Activated naive CD8-positive, alpha-beta T cell treated with anti-CD3 and anti-CD28 coated beads, Interleukin-2, amount 50 U/mL, for 16 hours (primary cell): ENCODE measurements around the gene MEN1.

Experiments
- DNase-seq: peaks from one replicate; pipeline ENCODE4 v3.0.0-alpha.2; 2020; ENCODE audit warnings: low read depth, low spot score

MEN1 gene

DNA sequence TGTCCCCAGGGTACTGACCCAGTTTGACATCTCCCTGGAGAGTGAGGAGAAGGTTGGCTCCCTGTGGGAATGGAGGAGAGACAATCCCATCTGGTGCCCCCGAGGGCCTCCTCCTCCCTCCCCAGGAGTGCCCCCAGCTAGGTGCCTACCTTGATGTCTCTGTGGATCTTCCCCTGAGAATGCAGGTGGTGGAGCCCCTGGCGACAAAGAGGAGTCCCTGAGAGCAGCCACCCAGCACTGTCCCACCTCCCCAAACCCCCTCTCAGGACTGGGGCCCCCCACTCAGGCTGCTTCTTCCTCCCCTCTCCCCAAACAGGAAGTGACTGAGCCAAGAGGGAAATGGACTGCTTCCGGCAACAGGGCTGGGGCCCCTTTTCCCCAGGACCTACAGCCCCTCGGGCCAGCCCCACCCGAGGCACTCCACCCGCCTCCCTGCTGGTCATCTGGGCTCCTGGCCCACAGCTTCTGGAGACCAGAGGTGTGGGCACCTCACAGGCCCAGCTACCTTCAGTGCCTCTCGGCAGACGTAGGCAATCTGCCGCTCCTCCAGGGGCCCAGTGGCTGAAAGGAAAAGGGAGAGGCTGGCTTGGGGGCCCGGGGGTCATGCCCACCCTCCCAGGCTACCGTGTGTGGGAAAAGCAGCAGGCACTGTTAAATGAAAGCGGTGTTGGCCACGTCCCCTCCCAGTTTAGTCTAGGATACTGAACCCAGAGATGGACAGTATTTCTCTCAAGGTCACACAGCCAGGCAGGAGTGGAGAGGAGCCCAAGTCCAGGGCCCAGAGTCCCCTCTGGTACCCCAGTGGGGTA, 8.6 kb downstream of the MEN1 start:
- no peak for DNase-seq

DNA sequence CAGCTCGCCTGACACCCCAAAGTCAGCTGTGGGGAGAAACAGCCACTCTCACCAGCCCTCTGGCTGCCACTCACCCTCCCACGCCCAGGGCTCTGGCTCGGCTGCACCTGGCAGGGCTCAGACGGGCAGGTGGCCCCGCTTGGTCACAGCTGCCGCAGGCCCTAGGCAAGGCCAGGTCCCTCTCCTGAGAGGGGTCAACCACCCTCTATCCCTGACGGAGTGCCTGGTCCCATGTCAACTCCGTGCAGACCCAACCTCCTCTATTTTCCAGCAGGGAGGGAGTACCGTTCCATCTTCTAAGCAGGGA, 9.2 kb downstream of the MEN1 start:
- no peak for DNase-seq

DNA sequence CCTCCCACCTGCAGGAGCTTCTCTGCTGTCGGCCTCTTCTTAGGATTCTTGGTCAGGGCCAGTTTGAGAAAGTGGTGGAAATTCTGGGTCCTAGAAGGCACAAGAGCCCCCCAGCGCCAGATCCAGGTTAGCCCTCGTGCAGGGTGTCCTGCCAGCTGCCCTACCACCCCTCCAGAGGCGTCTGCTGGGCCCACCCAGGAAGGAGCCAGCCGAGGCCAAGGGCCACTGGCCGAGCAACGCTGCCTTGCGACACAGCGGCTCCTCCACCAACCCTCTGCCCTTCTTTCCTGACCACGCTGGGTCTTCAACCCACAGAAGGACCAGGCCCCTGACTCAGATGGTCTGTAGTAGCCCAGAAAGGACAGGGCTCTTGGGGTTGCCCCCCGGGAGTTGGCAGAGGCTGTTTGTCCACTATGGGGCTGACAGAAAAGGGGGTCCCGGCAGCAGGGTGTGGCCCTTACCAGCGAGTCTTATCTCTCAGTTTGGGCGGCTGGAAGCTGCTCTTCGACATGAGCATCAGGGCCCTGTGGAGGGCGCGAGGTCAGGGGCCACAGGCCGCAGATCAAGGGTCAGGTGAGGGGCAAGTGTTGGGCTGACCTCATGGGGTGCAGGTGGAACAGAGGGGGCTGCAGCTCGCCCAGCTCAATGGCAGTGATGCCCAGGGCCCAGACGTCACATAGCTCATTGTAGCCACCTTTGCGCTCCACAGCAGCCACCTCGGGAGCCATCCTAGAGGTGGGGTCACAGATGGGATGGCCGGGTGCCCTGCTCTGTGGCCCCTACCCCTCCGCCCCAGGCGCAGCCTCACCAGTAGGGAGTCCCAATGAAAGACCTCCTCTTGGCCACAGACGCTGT, 9.8 kb downstream of the MEN1 start:
- no peak for DNase-seq

DNA sequence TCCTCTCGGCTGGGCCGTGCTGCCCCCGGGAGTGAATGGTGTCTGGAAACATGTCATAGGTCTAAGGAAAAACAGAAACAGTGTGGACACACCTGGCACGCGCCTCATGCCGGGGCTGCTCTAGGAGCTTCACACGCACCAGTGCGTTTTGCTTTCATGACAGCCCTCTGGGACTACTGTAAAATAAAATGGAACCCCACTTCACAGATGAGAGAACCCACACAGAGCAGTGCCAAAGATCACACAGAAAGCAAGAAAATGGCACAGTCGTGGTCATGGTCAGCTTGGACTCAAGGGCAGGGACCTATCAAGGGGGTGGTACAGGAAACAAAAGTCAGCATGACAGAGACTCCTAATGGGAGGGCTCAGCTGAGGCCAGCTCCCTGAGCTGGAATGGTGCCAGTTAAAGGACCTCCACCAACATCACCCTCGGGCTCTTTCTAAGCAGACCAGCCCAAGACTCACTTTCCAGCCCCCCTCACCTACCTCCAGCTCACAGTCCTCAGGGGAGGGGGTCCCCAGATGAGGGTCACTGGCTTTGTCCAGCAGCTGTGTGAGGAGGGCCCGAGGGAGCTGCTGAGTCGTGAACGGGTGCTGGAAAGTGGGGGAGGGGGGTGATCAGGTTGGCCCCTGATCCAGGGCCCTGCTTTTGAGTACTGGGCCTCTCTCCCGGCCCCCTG, 10.6 kb downstream of the MEN1 start:
- no peak for DNase-seq

DNA sequence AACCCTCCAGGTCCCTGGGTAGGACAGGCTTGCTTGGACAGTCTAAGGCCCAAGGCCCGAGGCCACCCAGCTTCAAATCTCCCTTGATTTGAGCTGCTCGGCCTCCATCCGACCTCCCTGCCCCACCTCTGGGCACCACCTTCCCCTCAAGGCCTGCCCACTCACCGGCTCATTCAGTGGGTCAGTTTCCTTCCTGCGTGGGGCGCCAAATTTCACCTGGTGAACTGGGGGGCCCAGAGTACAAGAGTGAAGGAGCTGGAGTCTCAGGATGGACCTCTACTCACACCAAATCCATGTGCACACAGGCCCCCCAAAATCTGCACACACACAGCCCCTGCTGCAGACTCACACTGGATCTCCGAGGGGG, 11.1 kb downstream of the MEN1 start:
- DNase-seq: no peak

DNA sequence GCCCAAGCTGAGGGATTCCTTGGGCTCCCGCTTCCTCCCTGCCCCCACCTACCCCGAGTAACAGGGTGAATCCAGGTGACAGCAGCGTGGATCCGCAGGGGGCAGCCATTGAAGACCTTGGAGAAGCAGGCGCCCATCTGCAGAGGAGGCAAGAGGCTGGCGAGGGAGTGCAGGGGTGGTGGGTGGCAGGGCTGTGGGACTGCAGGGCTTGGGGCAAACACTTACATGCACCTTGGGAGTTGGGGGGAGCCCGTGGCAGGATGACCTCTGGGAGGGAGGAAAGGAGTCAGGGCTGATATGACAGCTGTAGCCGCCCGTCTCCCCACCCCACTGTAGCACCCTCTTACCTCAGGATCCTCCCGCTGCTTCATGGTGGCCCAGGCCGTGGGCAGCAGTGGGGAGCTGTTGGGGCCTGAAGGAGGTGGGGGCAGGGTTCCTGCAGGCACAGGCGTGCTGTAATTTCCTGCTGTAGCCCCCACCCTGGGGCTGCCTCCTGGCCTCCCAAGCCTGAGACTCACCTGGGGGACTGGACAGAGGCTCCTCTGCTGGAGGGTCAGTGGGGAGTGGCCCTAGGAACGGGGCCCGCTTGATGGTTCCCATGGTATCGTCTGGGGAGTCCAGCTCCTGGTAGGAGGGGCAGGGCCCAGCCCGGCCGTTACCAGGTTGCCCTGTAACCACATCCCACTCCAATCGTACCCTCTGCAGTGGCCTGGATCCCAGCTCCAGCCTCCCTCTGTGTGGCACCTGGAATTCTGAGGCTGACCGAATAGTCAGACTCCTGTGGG, 13.4 kb downstream of the MEN1 start:
- no peak for DNase-seq

DNA sequence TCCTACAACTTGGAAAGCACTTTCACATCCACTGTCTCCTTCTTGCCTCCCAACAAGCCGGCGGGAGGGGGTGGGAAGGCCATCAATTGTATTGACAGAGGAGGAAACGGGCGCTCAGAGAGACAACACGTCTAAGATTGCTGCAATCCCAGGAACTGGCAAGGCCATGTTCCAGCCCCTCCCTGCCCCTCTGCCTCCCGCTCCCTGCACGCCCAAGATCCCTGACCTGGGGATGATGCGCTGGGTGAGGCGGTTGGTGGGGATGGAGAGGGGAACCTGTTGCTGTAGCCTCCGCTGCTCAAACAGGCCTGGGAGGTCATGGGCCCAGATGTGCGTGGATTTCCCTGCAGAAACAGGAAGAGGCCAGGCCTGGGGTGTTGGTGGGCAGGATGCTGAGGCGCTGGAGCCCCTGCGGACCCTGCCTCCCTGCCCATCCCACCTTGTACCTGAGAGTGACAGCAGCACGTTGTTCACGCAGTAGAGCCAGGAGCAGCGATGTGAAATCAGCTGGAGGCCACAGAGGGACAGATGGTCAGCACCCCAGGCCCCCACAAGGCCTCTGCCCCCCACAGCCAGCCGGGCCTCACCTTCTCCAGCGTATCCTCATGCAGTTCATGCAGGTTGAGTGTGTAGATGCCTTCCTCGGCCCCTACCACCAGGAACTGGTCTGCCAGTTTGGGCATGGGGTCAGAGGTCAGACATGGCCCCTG, 14.1 kb downstream of the MEN1 start:
- no peak for DNase-seq

DNA sequence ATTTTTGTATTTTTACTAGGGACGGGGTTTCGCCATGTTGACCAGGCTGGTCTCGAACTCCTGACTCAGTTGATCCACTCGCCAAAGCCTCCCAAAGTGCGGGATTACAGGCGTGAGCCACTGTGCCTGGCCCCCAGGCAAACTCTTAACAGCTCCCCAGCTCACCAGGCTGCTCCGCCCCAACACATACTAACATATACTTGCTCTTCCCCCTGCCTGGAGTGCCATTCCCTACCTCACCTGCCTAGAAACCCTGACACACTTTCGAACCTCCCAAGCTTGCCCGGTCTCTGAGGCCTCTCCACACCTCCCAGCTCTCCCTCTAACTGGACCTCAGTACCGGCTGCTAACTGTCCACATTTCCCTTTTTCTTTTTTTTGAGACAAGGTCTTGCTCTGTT, 15.8 kb downstream of the MEN1 start:
- DNase-seq: no peak

DNA sequence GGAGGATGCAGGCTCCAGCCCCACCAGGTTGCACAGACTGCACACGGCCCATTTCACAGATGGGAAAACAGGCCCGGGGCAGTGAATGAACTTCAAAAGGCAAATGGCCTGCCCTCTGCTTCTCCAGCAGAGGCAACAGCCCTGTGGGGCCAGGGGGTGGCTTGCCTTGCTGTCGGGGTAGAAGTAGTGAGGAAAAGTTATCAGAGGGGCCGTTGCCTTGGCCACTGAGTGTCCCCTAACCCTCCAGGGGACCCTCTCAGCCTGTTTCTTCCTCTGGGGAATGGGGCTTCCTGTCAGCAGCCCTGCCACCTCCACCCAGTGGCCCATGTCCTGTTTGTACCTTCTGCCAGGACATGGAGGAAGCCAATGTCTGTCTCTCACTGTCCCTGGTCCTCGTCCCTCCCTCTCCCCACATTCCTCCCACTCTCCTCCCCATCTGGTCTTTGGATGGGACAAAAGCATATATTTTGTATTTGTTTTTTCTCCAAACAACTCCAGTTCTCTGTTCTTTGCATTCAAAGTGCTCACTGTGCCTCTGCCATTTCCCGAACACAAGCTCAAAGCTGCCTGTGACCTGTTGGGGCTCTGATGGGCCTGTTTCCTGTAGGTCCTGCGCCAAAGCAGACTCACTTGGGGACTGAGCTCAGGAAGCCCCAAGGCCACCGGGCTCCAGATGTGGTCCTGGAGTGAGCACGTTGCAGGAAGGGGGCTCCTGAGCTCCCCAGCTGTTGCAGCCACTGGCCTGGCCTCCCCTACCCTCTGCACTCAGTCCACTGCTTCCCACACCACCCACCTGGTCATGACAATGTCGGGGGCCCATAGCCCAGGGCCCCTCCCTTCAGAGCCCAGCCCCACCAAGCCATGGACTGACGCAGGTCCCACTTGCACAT, 16.8 kb downstream of the MEN1 start:
- DNase-seq: no peak

DNA sequence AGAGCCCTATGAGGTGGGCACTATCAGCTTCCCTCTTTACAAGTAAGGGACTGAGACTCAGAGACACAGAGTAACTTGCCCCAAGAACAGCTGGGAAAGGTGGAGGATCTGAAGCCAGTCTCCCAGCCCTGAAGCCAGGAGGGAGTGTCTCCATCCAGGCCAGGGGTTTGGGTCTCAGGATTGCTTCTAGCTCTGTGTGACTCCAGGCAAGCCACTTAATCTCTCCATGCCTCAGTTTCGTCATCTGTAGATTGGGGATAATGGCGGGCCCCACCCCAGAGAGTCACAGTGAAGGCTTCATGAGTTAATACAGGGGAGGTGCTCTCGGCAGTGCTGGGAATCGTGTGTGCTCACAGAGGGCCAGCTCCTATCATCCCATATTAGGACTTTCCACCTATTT, 17.9 kb downstream of the MEN1 start:
- DNase-seq: no peak

DNA sequence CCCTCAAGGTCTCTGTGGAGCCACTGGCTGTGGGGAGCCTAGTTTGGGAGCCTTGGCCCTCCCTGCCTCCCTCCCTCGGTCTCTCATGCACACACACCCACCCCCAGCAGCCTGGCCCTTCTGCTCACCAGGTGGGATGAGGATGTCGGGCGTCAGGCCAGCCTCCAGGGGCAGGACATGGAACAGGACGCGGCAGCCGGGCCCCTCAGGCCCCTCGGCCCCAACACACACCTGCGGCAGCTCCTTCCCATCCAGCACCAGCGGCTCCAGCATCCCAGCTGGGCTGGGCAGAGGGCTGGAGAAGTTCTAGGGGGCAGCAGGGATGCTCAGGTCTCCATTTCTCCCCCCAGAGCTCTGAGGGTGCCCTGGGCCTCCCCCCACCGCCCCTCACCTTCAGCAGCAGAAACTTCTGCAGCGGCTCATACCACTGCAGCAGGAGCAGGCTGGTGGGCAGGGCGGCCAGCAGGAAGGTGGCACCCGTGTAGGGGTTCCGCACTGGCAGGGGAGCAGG, 18.5 kb downstream of the MEN1 start:
- DNase-seq: no peak

DNA sequence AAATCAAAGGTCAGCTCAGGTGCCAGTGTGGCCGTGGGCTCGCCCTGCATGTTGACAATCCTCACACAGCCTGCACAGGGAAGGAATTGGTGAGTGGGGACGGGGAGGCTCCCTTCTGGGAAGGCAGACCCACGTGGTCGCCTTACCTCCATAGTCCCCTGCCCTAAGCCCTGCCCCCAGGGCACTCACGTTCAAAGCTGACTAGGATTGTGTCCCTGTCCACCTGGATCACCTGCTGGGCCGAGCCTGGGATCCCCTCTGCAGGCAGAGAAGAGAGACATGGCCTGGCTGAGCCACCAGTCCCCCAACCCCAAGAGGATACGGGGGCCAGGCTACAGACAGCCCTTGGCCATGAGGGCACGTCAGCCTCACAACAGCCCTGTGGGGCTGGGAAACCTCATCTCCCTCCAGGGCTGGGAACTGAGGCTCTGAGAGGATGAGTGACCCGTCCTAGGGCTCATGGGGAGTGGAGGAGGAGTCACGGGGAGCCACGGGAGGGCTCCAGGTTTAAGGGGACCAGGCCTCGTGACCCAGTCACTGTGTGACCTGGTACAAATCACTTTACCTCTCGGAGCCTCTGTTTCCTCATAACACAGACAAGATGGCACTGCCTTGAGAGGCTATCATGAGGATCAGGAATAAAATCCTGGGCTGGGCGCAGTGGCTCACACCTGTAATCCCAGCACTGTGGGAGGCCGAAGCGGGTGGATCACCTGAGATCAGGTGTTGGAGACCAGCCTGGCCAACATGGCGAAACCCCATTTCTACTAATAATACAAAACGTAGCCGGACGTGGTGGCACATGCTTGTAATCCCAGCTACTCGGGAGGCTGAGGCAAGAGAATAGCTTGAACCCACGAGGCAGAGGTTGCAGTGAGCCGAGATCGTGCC, 19.9 kb downstream of the MEN1 start:
- DNase-seq: no peak

DNA sequence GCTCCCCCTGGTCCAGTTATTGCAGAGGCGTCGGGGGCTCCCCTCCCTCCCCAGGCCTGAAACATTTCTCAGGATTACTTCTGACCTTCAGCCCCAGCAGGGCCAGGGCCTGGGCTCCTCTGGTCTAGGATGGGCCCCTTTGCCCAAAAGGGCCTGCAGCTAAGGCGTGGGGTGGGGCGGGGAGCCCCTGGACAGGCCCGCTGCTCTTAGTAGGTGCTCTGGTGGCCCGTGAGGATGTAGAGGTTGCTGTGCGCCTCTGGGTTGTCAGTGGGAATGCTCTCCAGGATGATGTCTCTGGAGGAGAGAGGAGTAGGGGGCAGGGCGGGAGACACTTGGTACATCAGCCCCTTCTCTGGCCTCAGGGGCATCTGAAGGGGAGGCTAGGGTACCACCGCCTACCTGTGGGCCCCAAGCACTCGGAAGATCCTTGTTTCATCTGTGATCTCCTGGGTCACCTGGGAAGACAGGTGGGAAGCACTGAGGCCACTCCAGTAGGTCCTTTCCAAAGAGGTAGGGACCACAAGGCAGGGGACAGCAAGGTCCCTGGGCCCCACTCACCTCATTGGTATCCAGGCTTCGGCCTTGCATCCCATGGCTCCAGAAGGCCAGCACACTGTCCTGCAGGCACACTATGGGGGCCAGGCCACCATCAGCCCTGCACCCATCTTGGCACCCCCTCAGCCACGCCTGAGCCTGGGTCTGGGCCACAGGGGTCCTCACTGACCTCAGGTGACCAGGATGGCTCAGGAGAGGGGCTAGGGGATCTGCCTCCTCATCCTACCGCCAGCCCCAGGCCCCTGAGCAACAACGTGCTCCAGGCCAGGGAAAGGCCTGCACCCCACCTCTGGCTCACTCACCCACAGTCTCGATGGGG, 20.8 kb downstream of the MEN1 start:
- DNase-seq: no peak

DNA sequence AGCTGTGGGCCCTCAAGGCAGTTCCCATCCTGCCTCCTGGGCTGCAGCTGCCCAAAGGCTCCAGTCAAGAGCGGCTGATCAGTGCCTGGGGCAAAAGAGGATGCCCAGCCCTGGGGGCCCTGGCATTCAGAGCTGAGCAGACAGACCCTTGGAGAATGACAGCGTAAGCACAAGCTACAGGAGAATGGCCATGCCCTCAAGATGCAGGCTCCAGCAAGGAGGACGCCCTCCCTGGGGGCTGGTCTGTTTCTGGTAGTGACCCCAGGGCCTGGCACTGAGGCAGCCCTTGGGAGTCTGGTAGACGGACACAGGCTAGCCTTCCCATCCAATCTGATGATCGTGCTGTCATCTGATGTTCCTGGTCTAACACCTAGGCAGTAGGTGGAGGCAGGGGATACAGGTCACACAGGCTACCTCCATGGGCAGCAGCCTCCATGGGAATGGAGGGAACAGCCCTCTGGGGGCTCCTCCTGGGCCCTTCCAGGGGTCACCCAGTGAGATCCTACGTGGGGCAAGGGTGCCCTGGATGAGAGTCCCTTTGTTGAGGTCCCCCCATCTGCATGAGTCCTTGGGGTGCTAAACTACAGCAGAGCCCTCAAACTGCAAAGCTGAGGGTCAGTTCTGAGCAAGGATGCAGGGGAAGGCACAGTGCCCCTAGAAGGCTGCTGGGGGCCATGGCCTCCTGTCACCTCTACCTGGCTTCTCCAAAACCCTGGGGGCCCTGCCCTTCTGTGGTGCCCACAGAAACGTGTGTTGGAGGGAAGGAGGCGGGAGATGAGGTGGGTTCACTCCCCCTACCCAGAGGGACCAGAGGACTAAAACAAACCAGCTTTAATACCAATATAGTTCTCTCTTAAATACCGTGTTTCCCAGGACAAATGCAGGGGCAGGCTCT, 21.8 kb downstream of the MEN1 start:
- no peak for DNase-seq

DNA sequence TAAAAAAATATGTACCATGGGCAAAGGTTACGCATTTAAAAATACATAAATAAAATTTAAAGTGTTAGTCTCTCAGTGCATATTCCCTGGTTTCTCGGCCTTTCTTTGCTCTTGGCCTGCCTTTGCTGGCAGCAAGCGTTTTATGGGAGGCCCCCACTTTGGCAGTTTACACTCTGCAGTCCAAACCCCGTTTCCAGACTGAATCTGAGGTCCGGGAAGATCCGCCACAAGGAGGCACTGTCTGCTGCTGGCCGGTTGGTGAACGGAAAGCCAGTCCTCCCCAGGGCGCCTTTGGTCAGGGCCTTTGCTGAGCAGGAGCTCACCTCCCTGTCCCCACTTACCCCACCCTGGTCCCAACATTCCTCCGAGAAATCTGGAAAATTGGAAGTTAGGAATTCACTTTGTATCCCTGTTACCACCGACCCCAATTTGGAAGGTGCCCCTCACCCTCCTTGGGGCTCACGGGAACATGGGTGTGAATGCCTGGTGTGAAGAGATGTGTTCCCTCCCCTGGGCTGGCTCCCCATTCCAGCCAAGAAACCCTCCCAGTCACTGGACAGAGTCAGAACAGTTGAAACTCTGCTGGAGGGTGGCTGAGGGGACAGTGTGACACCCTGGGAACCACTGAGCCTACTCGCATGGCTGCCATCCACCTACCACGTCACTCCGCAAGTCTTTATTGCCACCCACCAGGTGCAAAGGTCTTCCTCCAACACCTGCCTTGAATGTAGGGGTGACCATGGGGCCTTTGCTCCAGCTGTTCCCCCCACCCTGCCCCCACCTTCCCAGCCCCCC, 22.6 kb downstream of the MEN1 start:
- no peak for DNase-seq

DNA sequence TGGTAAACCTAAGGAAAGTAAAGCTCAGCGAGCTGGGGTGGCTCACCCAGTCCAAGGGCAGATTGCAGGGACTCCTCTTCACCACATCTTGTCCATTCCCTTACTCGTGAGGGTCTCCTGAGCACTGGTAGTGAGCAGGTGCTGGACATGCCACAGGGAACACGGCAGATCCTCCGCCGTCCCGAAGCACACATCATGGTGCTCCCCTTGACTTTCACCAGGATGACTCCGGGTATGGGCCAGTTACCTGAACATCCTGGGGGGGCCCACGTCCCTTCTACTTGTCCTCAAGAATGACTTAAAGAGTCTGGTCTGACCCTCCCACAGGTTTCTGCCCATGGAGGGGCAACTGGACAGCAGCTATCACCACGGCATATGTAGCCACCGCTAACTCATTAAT, 24.0 kb downstream of the MEN1 start:
- no peak for DNase-seq
